Measurements from ENCODE around the gene TBC1D24. TPM values are rescaled to one million over a fixed set of nuclear protein-coding genes. Genes with fewer than 3 reads are reported as not detected.

Gene TBC1D24
- total RNA-seq, 1 donor from 2014 or later, result 11.8 TPM

Small RNA genes within 50 kb of the gene (microRNA-seq; reads per million reads assigned to microRNA genes)
- gene MIR3178 (not detected), gene MIR6767 (not detected), gene MIR6768 (not detected)

Other genes starting within 250 kb of the TBC1D24 start
- gene DNASE1L2, start 238.7 kb upstream of the TBC1D24 start, total RNA-seq, result 0.35 TPM
- gene ECI1, start 223.5 kb upstream of the TBC1D24 start, total RNA-seq, result 215 TPM
- gene RNPS1, start 207.0 kb upstream of the TBC1D24 start, total RNA-seq, result 109 TPM
- 6.0 TPM for gene ABCA3, start 134.4 kb upstream of the TBC1D24 start, total RNA-seq
- 1.4 TPM for gene CCNF, start 45.7 kb upstream of the TBC1D24 start, total RNA-seq
- gene TEDC2, start 15.0 kb upstream of the TBC1D24 start, total RNA-seq, result 1.0 TPM
- 0.19 TPM for gene NTN3, start 3.8 kb upstream of the TBC1D24 start, total RNA-seq
- 129 TPM for gene ATP6V0C, start 38.8 kb downstream of the TBC1D24 start, total RNA-seq
- 13.4 TPM for gene AMDHD2, start 45.2 kb downstream of the TBC1D24 start, total RNA-seq
- gene CEMP1, start 56.3 kb downstream of the TBC1D24 start, total RNA-seq, result not detected
- gene PDPK1, start 62.9 kb downstream of the TBC1D24 start, total RNA-seq, result 38.5 TPM
- gene KCTD5, start 207.4 kb downstream of the TBC1D24 start, total RNA-seq, result 9.8 TPM
- 0.30 TPM for gene PRSS27, start 245.1 kb downstream of the TBC1D24 start, total RNA-seq

Data from Right ventricle myocardium superior (tissue), 1 donor.